GM12891 (cell line): ENCODE measurements around the gene GPR85.
A peak's percentile ranks its signal among the peaks of the same experiment; 100 is the strongest.

ENCODE experiments used
- DNase-seq: peaks from one replicate; pipeline ENCODE4 v3.0.0; 2011; ENCODE audit warnings: low spot score; ENCODE audit not compliant: insufficient read length
- FAIRE-seq: peaks from 2 replicates; lab custom pipeline; 2011; peaks lifted over from hg19 to GRCh38; lab: Jason Lieb, UNC
- PAX5 ChIP-seq: IDR thresholded peaks from 2 replicates; pipeline ENCODE4 v1.6.1; 2011; ENCODE audit warnings: low read length, moderate library complexity, mild to moderate bottlenecking; ENCODE audit not compliant: insufficient read depth, severe bottlenecking
- POLR2A ChIP-seq: IDR thresholded peaks from 2 replicates; pipeline ENCODE4 v1.6.1; 2011; ENCODE audit warnings: low read depth, low read length, control low read depth
- POLR2AphosphoS5 ChIP-seq: IDR thresholded peaks from 2 replicates; pipeline ENCODE4 v1.6.1; 2011; ENCODE audit warnings: low read depth, low read length, control low read depth
- POU2F2 ChIP-seq: IDR thresholded peaks from 2 replicates; pipeline ENCODE4 v1.6.1; 2011; ENCODE audit warnings: low read depth, mild to moderate bottlenecking, control low read depth, low read length, moderate library complexity
- SPI1 ChIP-seq: IDR thresholded peaks from 2 replicates; pipeline ENCODE4 v1.6.1; 2011; ENCODE audit warnings: low read depth, low read length, control low read depth
- TAF1 ChIP-seq: IDR thresholded peaks from 2 replicates; pipeline ENCODE4 v1.6.1; 2011; ENCODE audit warnings: low read depth, low read length, control low read depth

Gene GPR85

GRCh38 chr7:113113912-113114311 lies 27.3 kb upstream of the GPR85 start:
- TF ChIP-seq POU2F2 (no peak), POLR2AphosphoS5 (no peak), SPI1 (no peak), PAX5 (no peak), TAF1 (no peak), POLR2A (no peak)
- DNase-seq = no peak
- no peak for FAIRE-seq

GRCh38 chr7:113109718-113110117 lies 23.1 kb upstream of the GPR85 start:
- no peak for DNase-seq
- no peak for FAIRE-seq
- TF ChIP-seq PAX5 (no peak), POLR2AphosphoS5 (no peak), POU2F2 (no peak), SPI1 (no peak), TAF1 (no peak), POLR2A (no peak)

- no peak for TF ChIP-seq POLR2AphosphoS5
- TF ChIP-seq POLR2A = no peak
- TF ChIP-seq TAF1 = no peak
- TF ChIP-seq SPI1 = no peak
- no peak for TF ChIP-seq PAX5
- no peak for TF ChIP-seq POU2F2
- no peak for DNase-seq
- FAIRE-seq = no peak
Measured at GRCh38 chr7:113100121-113100603, 13.5 kb upstream of the GPR85 start.

DNA sequence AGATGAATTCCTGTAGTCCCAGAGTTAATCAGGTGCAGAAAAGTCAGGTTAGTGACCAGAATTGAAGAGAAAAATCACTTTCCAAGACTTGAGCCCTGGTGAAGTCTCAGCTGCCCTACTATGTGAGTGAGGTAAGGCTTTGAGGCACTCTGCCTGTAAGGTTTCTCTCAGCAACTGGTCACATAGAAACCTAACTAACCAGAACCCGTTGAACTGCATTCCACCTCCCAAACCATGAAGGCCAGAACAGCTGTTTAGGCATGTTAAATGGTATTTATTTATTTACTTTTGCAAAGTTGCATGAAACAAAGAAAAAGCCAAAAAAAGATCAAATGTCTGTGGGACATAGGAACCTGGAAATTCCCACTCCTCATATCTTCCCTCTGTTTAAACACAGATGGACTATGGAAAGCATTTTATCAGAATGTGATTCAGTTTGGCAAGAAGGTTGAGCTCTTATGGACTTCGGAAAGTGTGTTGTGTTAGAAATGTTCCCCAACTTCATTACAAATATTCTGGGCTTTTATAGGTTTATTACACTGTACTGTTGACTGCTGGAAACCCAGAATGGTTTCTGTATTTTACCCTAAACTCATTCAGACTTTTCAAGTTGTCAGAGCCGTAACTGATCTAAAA lies 12.8 kb upstream of the GPR85 start:
- TF ChIP-seq TAF1 = no peak
- no peak for TF ChIP-seq PAX5
- TF ChIP-seq POLR2AphosphoS5 = no peak
- no peak for TF ChIP-seq POU2F2
- no peak for TF ChIP-seq SPI1
- no peak for TF ChIP-seq POLR2A
- FAIRE-seq = no peak
- DNase-seq = no peak

DNA sequence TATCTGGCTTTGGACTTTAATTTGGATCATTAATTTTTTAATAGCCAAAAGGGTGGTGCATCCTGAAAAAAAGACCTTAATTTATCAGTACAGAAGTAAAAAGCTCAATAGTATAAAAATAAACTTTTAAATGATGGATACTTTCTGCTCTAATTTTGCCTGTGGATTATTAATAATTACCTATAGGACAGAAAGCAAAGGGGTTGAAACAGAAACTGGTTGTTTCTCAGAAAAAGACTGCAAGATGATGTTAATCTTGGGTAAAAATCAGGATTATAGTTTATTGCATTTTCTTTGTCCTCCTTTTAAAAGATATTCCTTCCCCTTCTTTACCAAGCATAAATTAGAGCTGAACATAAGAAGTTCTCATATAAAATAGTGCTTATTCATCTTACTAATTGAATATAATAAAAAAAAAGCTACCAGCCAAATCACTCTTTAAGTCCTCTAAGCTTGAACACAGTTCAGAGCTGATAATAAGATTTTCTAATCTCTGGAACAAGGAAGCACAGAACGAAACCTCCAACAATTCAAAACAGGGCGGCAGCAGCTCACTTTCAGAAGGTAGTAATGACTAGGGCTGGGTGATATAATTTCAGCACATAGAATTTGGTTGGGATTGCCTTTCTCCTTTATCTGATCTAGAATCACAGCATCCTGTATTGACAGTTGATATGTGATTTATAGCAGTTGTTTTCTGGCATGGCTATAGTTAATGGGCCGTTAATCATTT lies 8.1 kb upstream of the GPR85 start:
- TF ChIP-seq TAF1 (no peak), POLR2A (no peak), SPI1 (no peak), POLR2AphosphoS5 (no peak), POU2F2 (no peak), PAX5 (no peak)
- FAIRE-seq = no peak
- no peak for DNase-seq

- no peak for TF ChIP-seq POLR2A
- TF ChIP-seq POLR2AphosphoS5 = no peak
- no peak for TF ChIP-seq TAF1
- no peak for TF ChIP-seq PAX5
- no peak for TF ChIP-seq SPI1
- TF ChIP-seq POU2F2 = no peak
- DNase-seq (no peak), FAIRE-seq (no peak)
Measured at GRCh38 chr7:113093561-113093960, 6.9 kb upstream of the GPR85 start.

DNA sequence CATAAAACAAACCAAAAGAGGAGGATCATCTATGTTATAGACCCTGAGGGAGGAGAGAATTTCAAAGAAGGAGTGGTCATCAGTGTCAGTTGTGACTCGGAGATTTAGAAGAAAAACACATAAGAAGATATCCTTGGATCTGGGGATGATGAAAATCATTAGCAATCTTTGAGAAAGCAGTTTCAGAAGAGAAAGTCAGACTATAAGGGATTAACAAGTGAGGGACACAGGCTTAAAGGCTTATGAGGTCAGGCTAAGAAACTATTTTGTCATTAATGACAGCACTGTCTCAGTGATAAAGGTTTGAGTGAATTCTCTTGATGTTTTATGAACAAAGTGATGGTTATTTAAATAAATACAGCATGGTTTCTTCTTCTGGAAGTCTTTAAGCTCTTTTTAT lies 6.1 kb upstream of the GPR85 start:
- TF ChIP-seq TAF1 (no peak), POLR2A (no peak), SPI1 (no peak), POLR2AphosphoS5 (no peak)
- no peak for DNase-seq
- no peak for FAIRE-seq

DNA sequence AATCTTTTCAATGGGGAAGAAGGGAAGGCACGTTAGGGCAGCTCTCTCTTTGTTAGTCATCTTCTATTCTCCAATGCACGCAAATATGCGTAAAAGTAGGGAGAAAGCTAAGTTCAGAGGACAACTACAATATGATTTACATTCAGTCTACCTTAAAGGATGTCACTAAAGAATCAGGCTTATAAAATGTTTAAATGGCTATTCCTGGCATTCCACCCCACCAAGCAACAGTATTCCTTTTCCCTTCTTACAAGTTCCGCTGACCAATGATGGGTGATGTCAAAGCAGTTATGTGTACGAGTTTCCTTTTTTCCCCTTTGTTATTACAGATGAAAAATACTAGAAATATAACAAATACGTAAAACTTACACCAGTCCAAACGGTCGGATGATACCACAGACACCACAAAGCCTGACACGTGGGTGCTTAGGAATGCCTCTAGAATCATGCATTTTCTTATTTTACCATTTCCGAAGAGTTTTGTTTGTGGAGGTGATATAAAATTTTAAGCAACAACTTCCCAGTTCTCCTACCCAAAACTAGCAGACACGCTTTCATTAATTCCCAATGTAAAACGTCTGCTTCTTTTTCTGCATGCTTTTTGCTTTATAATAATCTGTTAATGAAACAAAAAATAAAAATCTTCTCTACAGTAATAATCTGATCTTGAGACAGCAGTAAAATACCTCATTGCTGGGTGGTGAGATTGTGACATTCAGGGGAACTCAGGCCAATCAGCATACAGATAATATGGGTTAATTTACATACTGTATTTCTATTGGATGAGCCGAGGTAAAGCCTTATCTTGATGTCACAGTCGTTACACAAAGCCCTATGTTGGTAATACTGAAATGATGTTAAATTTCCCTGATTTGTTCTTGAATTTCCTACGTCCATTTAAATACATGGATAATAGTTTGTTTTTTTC lies 708 bp upstream of the GPR85 start:
- no peak for TF ChIP-seq POLR2A
- FAIRE-seq (no peak), DNase-seq (no peak)

GRCh38 chr7:113085781-113086390 lies 741 bp downstream of the GPR85 start:
- FAIRE-seq (peak; percentile 61), DNase-seq (no peak)
- TF ChIP-seq POLR2AphosphoS5 (no peak), PAX5 (no peak), TAF1 (no peak), POU2F2 (no peak)
